Activated CD8-positive, alpha-beta memory T cell treated with anti-CD3 and anti-CD28 coated beads for 36 hours (primary cell): Measurements from ENCODE around the gene GHDC. TPM values are rescaled to one million over a fixed set of nuclear protein-coding genes. Genes with fewer than 3 reads are reported as not detected.
"Not testable (repeated sequence)": the region's sequence is repeated elsewhere in the genome, so short reads cannot be mapped to it uniquely, and the experiment has no call there.

Experiments
- CTCF ChIA-PET: fragments of 350-600 bp; sonication (Branson Sonifier 250); formaldehyde crosslinking; loops from one replicate; lab custom pipeline; 2021; ENCODE audit warnings: antibody characterized with exemption; lab: Charles Lee
- POLR2A ChIA-PET: fragments of 350-600 bp; sonication (Branson Sonifier 250); formaldehyde crosslinking; loops from one replicate; lab custom pipeline; 2021; ENCODE audit warnings: antibody characterized with exemption; lab: Charles Lee
- total RNA-seq, 2 experiments: library from RNA; stranded (reverse); gene quantifications; one replicate each; pipeline ENCODE4 v1.2.3, GENCODE V29; 2021

GHDC gene
- total RNA-seq, 2 experiments from 2014 or later, result 19.2 to 20.0 TPM

DNA sequence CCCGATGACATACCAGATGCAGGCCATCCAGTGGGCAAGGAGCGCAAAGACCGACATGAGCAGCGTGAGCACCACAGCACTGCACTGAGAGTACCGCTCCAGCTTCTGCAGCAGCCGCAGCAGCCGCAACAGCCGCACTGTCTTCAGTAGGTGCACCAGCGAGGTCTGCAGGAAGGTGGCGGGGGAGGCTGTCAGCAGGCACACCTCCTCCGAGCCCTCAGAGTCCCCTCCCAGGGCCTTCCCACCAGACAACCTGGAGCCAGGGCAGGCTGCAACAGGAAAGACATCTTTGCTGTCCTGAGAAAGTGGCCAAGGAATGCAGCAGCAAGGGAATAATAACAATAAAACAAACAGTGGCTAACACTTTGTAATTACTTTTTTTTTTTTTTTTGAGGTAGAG lies 22.5 kb downstream of the GHDC start:
- ChIA-PET CTCF (interaction anchor here (0.6 kb wide), 1 partner anchor 207 kb away, joined by 3 read pairs; no protein-coding TSS in a partner anchor), POLR2A (no interaction called here)

GRCh38 chr17:42169351-42169750 lies 24.9 kb downstream of the GHDC start:
- ChIA-PET POLR2A (no interaction called here), CTCF (no interaction called here)

- POLR2A ChIA-PET, result no interaction called here
- CTCF ChIA-PET, result no interaction called here
These were observed 26.5 kb downstream of the GHDC start for GRCh38 chr17:42167807-42168206.

- CTCF ChIA-PET, result no interaction called here
- POLR2A ChIA-PET, result no interaction called here
These were observed 28.0 kb downstream of the GHDC start for GRCh38 chr17:42166196-42166763.

DNA sequence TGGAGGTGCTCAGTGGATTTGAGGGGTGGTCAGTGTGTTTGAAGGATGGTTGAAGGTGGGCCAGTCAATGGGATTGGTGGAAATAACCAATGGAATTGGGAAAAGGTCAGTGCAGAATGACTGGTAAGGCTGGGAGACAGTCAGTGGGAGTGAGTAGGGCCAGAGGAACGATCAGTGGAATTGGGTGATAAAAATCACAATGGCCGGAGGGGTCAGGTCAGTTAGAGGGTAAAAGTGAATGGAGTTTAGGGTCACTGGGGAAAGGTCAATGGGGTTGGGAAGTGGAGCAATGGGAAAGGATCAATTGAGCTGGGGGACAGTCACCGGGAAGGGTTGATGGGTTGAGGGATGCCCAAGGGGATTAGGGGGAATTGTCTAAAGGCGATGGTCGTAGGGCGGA lies 28.5 kb downstream of the GHDC start:
- POLR2A ChIA-PET, result no interaction called here
- CTCF ChIA-PET, result no interaction called here

DNA sequence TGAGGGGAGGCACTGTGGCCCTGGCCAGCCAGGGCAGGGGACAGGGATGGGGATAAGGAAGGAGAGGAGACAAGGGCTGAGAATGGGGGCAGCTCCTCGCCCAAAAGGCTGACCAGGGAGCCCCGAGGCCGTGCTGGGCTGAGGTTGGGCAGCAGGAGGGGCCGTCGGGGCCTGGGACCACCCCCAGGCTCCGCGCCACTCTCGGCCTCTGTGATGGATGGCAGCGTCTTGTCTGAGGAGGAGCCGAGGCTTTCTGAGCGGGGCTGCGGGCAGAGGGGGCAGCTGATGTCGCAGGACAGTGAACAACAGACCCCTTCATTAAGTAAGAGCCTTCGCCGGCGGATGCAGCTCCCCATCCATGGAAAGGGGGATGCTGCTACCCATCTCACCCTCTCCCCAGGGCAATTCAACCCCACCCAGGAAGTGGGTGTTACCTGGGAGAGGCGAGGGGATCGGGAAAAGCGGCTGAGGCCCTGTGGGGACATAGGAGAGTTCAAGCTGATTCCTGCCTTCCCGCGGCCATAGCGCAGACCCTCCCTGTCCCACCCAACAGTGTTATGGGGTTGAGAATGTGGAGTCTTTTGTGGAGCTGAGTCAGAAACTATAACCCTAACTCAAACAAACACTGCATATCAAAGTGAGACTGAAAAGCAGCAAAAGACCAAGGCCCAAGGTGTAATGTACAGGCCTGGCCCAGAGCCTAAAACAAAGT lies 30.4 kb downstream of the GHDC start:
- ChIA-PET POLR2A (no interaction called here), CTCF (interaction anchor here (0.8 to 1.9 kb wide), 5 partner anchors 15 to 58 kb away, joined by 3 to 4 read pairs (median 3); partner anchors contain the start of gene KCNH4)

GRCh38 chr17:42163113-42163512 lies 31.2 kb downstream of the GHDC start:
- ChIA-PET POLR2A (no interaction called here), CTCF (interaction anchor here (0.9 to 1.9 kb wide), 4 partner anchors 18 to 59 kb away, joined by 3 to 4 read pairs (median 4); partner anchors contain the start of gene KCNH4)

- POLR2A ChIA-PET, result no interaction called here
These were observed 33.8 kb downstream of the GHDC start for GRCh38 chr17:42160531-42160910.

GRCh38 chr17:42159796-42160530 lies 34.3 kb downstream of the GHDC start:
- ChIA-PET CTCF (no interaction called here), POLR2A (no interaction called here)

More at GRCh38 chr17:42160531-42160910, 33.8 kb downstream of the GHDC start:
- CTCF ChIA-PET, result no interaction called here

DNA sequence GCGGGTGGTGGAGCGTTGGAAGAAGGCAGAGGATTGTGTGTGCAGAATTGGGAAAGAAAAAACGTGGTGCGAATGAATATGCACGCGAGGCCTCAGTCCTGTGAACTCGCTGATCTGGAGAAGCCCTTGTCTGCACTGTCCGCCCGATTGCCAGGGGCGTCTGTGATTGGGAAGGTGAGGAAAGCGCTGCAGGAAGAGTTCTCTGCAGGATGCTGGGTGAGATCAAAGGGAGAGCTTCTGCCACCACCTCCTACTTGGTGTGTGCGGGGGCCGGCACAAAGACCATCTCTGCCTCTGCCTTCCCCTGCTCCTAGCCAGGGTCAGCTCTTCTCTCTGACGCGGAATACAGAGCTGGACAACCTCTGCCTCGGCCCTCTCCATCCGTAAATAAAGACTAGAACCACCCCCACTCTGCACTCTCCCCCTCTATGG lies 38.7 kb downstream of the GHDC start:
- POLR2A ChIA-PET, result no interaction called here
- CTCF ChIA-PET, result no interaction called here

DNA sequence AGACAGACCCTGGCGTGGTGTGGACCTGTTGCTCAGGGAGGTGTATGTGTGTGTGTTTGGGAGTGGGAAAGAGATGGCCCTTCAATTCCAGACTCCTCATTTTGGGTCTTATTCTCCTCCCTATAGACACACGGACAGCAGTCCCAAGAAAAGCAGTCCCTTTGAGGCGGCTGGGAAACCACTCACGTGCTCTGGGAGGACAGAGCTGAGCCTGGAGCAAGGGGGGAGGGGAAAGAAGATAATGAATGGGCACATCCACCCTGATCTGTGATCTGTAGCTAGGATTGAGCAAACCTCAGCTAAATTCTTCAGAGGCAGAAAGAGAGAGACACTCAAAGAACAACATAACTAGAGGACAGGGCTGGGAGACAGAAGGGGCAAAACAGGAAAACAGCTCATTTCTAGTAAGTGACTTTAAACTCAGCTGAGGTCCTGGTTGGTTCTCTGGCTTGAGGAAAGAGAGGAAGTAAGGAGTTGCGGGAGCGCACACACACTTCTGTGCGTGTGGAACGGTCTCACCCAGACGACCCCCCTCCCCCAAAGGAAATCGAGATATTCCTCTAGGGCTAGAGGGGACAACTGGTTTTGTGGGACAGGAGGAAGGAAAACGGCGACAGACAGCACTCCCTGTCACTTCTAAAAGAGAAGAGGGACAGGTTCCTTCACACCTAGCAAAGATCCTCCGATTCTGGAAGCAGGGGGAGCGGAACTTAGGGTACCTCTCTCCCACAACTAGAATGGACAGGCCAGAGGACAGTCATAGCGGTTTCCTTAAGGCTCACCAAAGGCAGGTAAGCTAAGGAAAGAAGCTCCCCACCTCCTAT lies 40.2 kb downstream of the GHDC start:
- ChIA-PET CTCF (interaction anchor here (0.6 to 1.6 kb wide), 3 partner anchors 25 to 221 kb away, joined by 3 read pairs; no protein-coding TSS in a partner anchor), POLR2A (interaction anchor here (1.0 kb wide), 1 partner anchor 40 kb away, joined by 3 read pairs; no protein-coding TSS in a partner anchor)

GRCh38 chr17:42146911-42147607 lies 47.2 kb downstream of the GHDC start:
- ChIA-PET POLR2A (no interaction called here), CTCF (interaction anchor here (0.7 kb wide), 1 partner anchor 37 kb away, joined by 4 read pairs; no protein-coding TSS in a partner anchor)

GRCh38 chr17:42143138-42143537 lies 51.2 kb downstream of the GHDC start:
- POLR2A ChIA-PET, result interaction anchor here (0.6 kb wide), 1 partner anchor 11 kb away, joined by 3 read pairs; no protein-coding TSS in a partner anchor
- CTCF ChIA-PET, result not testable (repeated sequence)

DNA sequence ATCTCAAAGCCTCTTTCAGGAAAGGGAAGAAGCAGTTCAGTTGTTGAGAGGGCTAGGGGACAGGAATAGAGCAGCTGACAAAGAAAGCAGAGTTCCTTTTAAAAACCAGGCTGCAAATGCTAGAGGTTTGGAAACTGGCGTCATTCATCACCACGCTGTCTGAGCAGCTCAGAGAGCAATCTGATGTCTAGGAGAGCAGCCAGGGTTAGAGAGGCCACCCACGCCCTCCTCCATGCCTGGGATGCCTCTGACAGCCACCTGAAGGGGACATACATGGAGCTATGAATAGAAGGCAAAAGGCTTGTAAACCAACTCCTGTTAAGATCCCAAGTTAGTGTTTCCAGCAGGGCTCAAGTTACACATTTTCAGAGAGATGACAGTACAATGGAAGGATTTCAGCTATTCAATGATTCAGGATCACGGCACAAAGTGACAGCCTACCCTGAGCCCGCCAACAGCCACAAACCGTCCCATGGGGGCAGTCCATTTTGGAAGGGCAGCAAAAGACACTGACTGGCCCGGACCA lies 51.9 kb downstream of the GHDC start:
- ChIA-PET POLR2A (interaction anchor here (0.5 to 0.6 kb wide), 2 partner anchors 10 to 45 kb away, joined by 3 read pairs; no protein-coding TSS in a partner anchor), CTCF (no interaction called here)

DNA sequence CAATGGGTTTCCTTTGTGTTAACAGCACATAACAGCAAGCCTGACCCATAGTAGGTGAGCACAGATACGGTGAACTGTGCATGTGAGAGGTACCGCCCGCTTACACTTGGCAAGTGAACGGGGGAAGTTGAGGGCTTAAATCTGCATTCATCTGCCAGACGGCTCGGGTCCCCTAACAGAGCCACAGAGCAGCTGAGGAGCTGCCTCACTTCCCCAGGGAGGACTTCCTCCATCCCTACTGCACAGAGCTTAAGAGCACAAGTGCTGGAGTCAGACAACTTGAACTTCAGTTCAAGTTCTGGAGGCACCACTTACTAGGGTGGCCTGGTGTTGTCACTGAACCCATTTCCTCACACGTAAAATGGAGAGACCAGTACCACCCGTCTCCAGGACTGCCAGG lies 52.9 kb downstream of the GHDC start:
- ChIA-PET POLR2A (no interaction called here), CTCF (interaction anchor here (1.0 to 1.6 kb wide), 2 partner anchors 9 to 75 kb away, joined by 3 read pairs; no protein-coding TSS in a partner anchor)

GRCh38 chr17:42140690-42141089 lies 53.6 kb downstream of the GHDC start:
- CTCF ChIA-PET, result interaction anchor here (1.0 to 1.6 kb wide), 2 partner anchors 10 to 74 kb away, joined by 3 read pairs; no protein-coding TSS in a partner anchor
- POLR2A ChIA-PET, result not testable (repeated sequence)
